NCI-H1105 (cell line): Measurements from ENCODE around the gene DSC2.

ENCODE experiments used
- DNase-seq: peaks from one replicate; lab custom pipeline; 2025; lab: John Stamatoyannopoulos, UW

The DSC2 gene

GRCh38 chr18:31097666-31098065 lies 4.6 kb downstream of the DSC2 start:
- DNase-seq = no peak

- DNase-seq = no peak
These were observed 8.3 kb downstream of the DSC2 start for GRCh38 chr18:31093880-31094279.

DNA sequence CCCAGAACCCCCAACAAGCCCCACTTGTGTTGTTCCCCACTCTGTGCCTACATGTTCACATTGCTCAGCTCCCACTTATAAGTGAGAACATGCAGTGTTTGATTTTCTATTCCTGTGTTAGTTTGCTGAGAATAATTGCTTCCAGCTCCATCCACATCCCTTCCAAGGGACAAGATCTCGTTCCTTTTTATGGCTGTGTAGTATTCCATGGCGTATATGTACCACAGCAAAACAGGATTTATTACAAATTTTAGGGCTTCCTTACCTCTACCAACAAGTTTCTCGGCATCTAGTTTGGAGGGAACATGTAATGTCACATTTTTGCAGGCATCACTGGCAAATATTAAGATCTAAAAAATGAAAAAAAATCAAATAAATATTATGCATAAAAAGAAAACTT lies 8.9 kb downstream of the DSC2 start:
- no peak for DNase-seq

GRCh38 chr18:31091350-31091749 lies 10.9 kb downstream of the DSC2 start:
- no peak for DNase-seq

DNA sequence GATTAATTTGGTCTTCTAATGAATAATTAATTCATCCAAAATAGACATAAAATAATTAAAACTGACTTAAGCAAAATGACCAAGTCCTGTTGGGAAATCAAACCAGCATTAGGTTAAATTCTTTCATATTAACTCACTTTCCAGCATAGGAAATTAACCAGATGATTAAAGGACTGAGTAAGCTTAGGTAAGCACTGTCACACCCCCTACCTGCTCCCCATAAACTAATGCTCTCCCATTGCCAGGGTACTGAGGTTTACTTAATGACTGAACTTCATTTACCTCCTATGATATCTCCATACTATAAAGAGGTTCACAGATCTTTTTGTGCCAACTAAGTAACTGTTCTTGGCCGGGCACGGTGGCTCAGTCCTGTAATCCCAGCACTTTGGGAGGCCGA lies 13.7 kb downstream of the DSC2 start:
- no peak for DNase-seq

DNA sequence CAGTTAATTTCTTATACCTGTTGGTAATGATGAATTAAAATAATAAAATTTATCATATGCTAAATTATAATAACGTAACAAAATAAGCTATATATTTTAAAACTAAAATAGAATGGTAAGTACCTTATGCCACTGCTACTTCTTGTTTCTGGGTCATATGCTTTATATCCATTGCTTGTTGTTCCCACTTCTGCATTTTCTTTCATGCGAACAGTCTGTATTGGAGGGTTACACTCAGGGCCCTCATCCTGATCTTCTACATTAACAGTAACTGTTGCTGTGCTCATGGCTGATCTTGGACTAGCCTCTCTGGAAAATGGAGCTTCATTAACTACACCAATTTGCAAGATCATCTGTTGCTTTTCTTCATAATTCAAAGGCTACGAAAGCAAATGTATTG lies 22.2 kb downstream of the DSC2 start:
- no peak for DNase-seq

DNA sequence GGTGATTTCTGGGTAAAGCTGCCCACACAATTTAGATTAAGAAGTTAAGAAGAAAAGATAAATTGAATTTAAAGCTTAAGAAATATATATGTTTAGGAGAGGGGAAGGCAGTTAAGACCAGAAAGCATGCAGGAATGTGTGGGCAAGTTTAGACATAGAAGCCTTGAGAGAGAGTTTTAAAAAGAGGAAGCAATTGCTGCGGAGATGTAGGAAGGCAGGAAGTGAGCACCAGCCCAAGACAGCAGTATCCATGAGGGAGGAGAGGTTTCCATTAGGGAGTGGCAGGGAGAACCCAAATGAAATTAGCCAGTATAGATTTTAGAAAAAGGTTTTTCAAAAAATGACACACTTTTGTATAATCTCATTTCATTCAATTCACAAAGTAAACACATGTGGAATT lies 24.3 kb downstream of the DSC2 start:
- no peak for DNase-seq

DNA sequence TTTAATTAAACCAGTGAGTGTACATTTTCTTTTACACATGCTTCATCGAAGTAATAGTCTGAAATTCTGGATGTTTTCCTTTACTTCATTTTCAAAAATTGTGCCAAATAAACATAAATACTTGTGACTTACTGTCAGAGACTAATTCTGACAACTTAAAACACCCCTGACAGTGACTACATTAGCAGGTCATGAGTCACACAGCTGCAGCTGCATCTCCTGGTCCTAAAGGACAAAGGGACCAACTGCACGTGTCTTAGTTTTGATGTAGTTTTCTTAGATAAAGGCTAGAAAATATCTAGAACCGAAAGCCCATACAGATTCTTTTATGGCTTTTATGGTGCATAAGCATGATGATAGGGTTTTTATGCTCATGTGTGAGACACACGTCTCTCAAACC lies 30.0 kb downstream of the DSC2 start:
- no peak for DNase-seq

GRCh38 chr18:31070206-31070605 lies 32.0 kb downstream of the DSC2 start:
- no peak for DNase-seq

DNA sequence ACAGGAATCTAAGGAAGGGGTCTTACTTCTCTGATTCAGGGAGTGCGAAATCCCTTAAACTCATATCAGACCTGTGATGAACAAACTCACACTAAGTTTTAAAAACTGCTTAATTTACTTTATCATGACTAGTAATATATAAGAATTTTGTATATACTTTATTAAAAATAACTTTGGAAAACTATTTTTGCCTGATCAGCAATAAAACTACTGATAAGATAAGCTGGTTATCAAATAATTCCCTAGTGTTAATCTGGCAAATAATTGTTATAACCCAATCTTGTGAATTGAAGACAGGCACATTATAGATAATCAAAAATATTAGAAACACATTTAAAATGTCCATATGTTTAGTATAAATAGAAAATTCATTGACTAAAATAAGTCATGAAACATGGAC lies 36.0 kb downstream of the DSC2 start:
- no peak for DNase-seq

GRCh38 chr18:31065036-31065773 lies 37.0 kb downstream of the DSC2 start:
- DNase-seq = no peak

GRCh38 chr18:31064130-31064529 lies 38.1 kb downstream of the DSC2 start:
- no peak for DNase-seq

GRCh38 chr18:31061945-31062344 lies 40.3 kb downstream of the DSC2 start:
- DNase-seq = no peak

- DNase-seq = no peak
These were observed 43.3 kb downstream of the DSC2 start for GRCh38 chr18:31058897-31059296.

- no peak for DNase-seq
These were observed 44.3 kb downstream of the DSC2 start for GRCh38 chr18:31057917-31058316.

GRCh38 chr18:31057051-31057450 lies 45.2 kb downstream of the DSC2 start:
- no peak for DNase-seq

- DNase-seq = no peak
These were observed 45.9 kb downstream of the DSC2 start for GRCh38 chr18:31056296-31056695.

DNA sequence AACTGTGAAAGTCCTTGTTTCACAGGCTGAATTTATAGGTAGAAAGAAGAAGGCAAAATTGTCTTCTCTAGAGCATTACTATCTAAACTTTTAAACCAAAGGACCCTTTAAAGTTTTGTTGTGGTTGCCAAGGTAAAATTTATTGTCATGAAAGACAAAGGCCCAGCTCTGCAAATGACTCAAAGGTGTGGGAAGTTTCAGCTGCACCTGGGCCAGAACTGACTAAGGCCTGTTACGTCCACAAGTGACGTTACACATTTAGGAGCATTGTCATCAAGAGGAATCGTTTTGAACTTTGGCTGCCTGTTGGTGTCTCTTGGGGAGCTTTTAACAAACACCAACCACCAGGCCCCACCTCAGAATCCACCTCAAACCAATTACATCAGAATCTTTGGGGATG lies 51.6 kb downstream of the DSC2 start:
- DNase-seq = no peak

DNA sequence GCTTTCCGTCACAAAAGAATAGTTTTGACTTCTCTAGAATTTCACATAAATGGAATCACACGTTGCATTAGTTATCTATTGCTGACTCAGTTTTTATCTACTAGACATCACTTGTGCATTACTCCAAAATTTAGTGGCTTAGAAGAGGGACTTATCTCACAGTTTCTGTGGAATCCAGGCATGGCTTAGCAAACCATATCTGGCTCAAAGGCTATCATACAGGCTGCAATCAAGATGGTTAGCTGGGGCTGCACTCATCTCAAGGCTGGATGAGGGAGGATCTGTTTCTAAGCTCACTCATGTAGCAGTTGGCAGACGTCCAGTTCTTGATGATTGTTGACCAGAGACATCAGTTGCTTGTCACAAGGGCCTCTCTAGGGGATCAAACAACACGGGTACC lies 53.0 kb downstream of the DSC2 start:
- DNase-seq = peak; percentile 85

- no peak for DNase-seq
These were observed 54.0 kb downstream of the DSC2 start for GRCh38 chr18:31048216-31048615.

- no peak for DNase-seq
These were observed 55.3 kb downstream of the DSC2 start for GRCh38 chr18:31046916-31047315.

- DNase-seq = no peak
These were observed 56.6 kb downstream of the DSC2 start for GRCh38 chr18:31045599-31045998.

DNA sequence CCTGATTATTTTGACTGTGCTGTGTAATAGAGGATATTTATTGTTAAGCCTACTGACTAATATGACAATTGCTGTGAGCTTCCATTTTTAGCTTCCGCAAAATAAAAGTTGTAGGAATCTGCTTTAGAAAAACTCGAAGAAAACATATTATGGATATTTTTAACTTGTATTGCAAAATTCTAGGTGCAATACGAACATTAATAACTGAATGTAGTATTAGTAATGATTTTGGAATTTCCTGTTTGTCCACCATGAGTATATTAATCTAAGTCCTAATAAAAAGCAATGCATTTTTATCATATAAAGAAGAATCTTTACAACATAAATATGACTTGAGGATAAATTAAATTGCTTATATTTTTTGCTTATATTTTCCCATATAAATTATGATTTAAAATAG lies 57.3 kb downstream of the DSC2 start:
- no peak for DNase-seq

DNA sequence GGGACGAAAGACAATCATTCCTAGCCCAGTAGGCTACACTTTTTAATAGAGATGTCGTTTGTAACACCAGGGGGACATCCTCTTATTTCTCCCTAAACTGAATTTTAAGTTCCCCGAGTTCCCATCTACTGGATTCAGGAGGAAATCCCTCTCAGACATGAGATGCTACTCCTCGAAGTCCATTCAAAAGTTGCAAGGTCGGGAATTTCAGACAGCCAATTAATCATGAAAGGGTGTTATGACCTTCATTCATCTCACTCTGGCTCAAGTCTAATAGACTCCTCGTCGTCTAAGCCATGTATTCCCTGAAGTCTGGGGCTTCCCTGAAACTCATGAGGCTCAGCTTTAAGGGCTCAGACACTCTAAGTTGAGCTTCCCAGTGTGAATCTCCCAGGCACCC lies 58.5 kb downstream of the DSC2 start:
- no peak for DNase-seq
